Memory B cell (primary cell): ENCODE data around the gene KCNH6.

Source experiments
- ATAC-seq: fragments of 150-1000 bp; cut with Tn5 transposase; 2 replicates; pipeline ENCODE4 v1.10.0; 2021; ENCODE audit warnings: low read depth, mild to moderate bottlenecking, moderate library complexity
- DNase-seq, 2 donors: peaks; one replicate each; pipeline ENCODE4 v3.0.0; 2022; ENCODE audit warnings: low spot score in 2 of 2
- H3K27ac Mint-ChIP-seq: one replicate; pipeline ENCODE4 v1.8.0; 2022; ENCODE audit warnings: mild to moderate bottlenecking, moderate library complexity, mixed read lengths
- H3K27me3 Mint-ChIP-seq: one replicate; pipeline ENCODE4 v1.8.0; 2022; ENCODE audit warnings: mixed read lengths
- H3K36me3 Mint-ChIP-seq: one replicate; pipeline ENCODE4 v1.8.0; 2022; ENCODE audit warnings: mild to moderate bottlenecking, mixed read lengths
- H3K4me1 Mint-ChIP-seq: one replicate; pipeline ENCODE4 v1.8.0; 2022; ENCODE audit warnings: mixed read lengths
- H3K4me3 Mint-ChIP-seq: one replicate; pipeline ENCODE4 v1.8.0; 2022; ENCODE audit warnings: mild to moderate bottlenecking, moderate library complexity, mixed read lengths
- H3K9me3 Mint-ChIP-seq: one replicate; pipeline ENCODE4 v1.8.0; 2022; ENCODE audit warnings: mixed read lengths

The KCNH6 gene

DNA sequence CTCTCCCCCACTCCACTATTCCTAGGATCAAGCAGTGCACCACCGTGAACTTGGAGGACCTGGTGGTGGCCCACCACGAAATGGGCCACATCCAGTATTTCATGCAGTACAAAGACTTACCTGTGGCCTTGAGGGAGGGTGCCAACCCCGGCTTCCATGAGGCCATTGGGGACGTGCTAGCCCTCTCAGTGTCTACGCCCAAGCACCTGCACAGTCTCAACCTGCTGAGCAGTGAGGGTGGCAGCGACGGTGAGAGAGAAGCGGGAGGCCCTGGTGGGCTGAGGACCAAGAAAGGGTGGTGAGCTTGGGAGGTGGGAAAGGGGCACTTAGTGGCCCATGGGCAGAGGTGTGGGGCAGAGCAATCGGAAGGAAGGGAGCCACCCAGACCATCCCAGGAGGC lies 29.7 kb upstream of the KCNH6 start:
- no peaks in the 10 kb centered on the region for H3K27me3 Mint-ChIP-seq
- H3K4me3 Mint-ChIP-seq: no peak overlapping the region
- ATAC-seq (no peak), DNase-seq (no peak)
- H3K27ac Mint-ChIP-seq: no peak overlapping the region
- H3K9me3 Mint-ChIP-seq: no peaks in the 10 kb centered on the region
- H3K4me1 Mint-ChIP-seq: peaks cover 6% of the 10 kb centered on the region
- H3K36me3 Mint-ChIP-seq: no peaks in the 10 kb centered on the region

DNA sequence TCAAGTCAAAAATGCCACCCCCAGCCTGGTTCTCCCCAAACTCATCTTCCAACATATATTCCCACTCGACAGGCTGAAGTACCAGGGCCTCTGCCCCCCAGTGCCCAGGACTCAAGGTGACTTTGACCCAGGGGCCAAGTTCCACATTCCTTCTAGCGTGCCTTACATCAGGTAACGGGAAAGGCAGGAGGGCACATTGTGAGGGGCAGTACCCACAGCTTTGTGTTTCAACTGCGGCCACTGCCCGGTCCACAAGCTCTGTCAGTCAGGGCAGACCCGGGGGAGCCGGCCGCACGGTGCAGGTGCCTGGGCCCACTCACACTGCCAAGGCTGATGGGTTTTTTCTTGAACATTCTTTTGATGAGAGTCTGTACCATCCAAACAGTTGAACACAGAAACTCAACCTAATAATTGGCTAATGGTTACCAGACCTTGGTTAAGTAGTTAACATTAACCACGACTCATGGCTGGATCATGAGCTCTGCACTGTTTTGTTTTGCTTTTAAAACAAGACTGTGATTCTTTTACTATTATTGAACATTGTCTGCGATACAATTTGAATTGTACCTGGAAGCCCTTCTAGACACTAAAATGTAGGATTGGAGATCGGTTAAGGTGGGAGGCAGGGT lies 28.7 kb upstream of the KCNH6 start:
- Mint-ChIP-seq H3K4me3 (no peak overlapping the region), H3K27me3 (no peaks in the 10 kb centered on the region), H3K27ac (no peak overlapping the region), H3K9me3 (no peaks in the 10 kb centered on the region), H3K4me1 (no peaks in the 10 kb centered on the region), H3K36me3 (no peaks in the 10 kb centered on the region)
- ATAC-seq: no peak
- no peak for DNase-seq

DNA sequence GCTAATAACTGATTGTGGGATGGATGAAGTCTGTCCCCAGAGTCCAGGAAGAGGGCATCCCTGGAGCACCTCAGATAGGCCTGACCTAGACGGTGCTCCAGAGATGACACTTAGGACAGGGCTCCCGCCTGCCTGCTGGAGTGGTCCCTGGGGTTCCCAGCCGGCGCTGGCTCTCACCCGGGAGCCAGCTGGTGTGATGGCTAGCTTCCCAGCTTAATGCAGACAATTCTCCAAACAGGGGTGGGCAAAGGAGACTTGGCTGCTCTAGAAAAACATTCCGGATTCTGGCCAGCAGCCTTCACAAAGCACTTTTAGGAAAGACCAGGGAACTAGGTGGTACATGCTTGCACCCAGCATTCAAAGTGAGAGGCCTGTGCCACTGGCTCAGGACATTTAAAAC lies 27.7 kb upstream of the KCNH6 start:
- H3K27ac Mint-ChIP-seq: no peak overlapping the region
- no peak overlapping the region for H3K4me3 Mint-ChIP-seq
- no peaks in the 10 kb centered on the region for H3K4me1 Mint-ChIP-seq
- ATAC-seq (no peak), DNase-seq (no peak)
- peaks cover 1% of the 10 kb centered on the region for H3K27me3 Mint-ChIP-seq
- H3K9me3 Mint-ChIP-seq: no peaks in the 10 kb centered on the region
- no peaks in the 10 kb centered on the region for H3K36me3 Mint-ChIP-seq

DNA sequence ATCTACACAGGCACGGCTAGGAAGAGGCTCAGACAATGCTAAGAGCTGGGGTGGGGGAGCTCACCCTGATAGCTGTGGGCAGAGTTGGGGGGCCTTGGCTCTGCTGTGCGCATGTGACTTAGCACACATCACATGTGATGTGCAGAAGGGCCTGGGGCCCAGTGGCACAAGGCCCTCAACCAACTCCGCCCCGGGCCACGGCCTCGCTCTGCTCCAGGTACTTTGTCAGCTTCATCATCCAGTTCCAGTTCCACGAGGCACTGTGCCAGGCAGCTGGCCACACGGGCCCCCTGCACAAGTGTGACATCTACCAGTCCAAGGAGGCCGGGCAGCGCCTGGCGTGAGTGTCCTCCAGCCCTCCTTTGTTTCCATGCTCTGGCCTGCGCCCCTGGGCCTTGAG lies 27.0 kb upstream of the KCNH6 start:
- H3K27me3 Mint-ChIP-seq: peaks cover 7% of the 10 kb centered on the region
- H3K27ac Mint-ChIP-seq: no peak overlapping the region
- ATAC-seq: no peak
- H3K4me3 Mint-ChIP-seq: no peak overlapping the region
- no peaks in the 10 kb centered on the region for H3K9me3 Mint-ChIP-seq
- no peaks in the 10 kb centered on the region for H3K36me3 Mint-ChIP-seq
- no peaks in the 10 kb centered on the region for H3K4me1 Mint-ChIP-seq
- no peak for DNase-seq

DNA sequence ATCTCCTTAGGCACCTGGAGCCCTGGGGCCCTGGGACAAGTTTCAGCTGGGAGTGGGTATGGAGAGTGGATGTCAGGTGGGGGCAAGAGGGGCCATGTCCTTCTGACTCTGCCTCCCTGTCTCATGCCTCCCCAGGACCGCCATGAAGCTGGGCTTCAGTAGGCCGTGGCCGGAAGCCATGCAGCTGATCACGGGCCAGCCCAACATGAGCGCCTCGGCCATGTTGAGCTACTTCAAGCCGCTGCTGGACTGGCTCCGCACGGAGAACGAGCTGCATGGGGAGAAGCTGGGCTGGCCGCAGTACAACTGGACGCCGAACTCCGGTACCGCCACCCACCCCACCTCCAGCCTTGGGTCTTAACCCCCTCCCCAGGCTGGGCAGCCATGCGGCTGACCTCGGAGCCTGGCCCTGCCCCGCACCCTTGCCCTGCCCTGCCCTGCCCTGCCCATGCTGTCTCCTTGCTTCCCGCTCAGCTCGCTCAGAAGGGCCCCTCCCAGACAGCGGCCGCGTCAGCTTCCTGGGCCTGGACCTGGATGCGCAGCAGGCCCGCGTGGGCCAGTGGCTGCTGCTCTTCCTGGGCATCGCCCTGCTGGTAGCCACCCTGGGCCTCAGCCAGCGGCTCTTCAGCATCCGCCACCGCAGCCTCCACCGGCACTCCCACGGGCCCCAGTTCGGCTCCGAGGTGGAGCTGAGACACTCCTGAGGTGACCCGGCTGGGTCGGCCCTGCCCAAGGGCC lies 26.3 kb upstream of the KCNH6 start:
- no peak overlapping the region for H3K27ac Mint-ChIP-seq

DNA sequence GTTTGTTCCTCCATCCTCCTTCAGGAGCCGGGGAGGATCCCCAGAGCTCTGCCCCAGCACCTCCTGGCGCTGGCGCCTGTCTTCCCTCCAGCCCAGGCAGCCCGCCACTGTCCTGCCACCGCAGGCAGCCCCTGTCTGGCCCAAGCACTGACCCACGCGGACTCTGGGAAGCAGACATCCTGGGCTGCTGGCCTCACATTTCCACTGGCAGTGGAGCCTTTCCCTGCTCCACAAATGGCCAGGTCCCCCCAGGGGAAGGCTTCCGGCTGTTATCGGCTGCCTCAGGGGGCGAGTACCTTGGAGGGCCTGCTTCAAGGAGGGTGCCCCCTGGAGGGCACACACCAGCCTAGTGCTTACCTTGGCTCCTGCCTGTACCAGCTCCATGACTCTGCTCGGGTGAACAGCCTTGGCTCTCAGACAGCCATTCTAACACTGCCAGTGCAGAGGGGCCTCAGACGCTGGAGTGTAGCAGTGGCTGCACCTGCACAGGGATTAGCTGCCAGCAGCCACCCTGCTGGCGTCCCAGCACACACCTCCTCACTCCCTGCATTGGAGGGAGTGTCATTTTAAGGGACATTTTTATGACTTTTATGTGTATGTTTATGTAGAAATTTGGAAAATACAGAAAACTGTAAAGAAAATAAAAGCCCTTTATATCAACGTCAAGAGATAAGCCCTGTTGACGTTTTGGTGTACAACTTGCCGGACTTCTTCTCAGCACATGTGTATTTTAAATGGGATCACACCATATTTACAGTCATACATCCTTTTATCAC lies 25.3 kb upstream of the KCNH6 start:
- Mint-ChIP-seq H3K27me3 (peaks cover 15% of the 10 kb centered on the region), H3K4me3 (no peak overlapping the region), H3K27ac (no peak overlapping the region), H3K9me3 (no peaks in the 10 kb centered on the region), H3K36me3 (no peaks in the 10 kb centered on the region), H3K4me1 (no peaks in the 10 kb centered on the region)
- DNase-seq (no peak), ATAC-seq (peak; percentile 32)

More for the DNA sequence above, 26.3 kb upstream of the KCNH6 start:
- H3K9me3 Mint-ChIP-seq: no peaks in the 10 kb centered on the region
- DNase-seq (no peak), ATAC-seq (no peak)
- H3K4me1 Mint-ChIP-seq: no peaks in the 10 kb centered on the region
- H3K27me3 Mint-ChIP-seq: peaks cover 13% of the 10 kb centered on the region
- H3K4me3 Mint-ChIP-seq: no peak overlapping the region
- no peaks in the 10 kb centered on the region for H3K36me3 Mint-ChIP-seq

DNA sequence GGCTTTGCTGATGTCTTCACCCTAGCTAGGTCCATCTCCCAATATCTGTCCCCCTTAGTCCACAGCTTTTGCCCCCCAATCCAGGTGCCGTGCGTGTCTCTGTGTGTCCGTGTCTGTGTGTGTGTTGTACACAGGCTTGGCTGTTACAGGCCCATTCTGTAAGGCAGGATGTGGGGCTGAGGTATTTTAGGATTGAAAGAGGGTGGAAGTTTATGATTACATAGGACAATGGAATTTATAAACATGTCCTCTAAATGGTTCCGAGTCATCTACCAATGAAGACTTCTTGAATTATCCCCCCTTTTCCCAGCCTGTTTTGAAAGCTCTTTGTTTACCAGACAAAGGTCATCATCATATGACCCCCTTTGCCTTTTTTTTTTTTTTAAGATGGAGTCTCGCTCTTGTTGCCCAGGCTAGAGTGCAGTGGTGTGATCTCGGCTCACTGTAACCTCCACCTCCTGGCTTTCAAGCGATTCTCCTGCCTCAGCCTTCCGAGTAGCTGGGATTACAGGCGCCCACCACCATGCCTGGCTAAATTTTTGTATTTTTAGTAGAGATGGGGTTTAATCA lies 24.4 kb upstream of the KCNH6 start:
- ATAC-seq: no peak
- H3K27ac Mint-ChIP-seq: no peak overlapping the region

DNA sequence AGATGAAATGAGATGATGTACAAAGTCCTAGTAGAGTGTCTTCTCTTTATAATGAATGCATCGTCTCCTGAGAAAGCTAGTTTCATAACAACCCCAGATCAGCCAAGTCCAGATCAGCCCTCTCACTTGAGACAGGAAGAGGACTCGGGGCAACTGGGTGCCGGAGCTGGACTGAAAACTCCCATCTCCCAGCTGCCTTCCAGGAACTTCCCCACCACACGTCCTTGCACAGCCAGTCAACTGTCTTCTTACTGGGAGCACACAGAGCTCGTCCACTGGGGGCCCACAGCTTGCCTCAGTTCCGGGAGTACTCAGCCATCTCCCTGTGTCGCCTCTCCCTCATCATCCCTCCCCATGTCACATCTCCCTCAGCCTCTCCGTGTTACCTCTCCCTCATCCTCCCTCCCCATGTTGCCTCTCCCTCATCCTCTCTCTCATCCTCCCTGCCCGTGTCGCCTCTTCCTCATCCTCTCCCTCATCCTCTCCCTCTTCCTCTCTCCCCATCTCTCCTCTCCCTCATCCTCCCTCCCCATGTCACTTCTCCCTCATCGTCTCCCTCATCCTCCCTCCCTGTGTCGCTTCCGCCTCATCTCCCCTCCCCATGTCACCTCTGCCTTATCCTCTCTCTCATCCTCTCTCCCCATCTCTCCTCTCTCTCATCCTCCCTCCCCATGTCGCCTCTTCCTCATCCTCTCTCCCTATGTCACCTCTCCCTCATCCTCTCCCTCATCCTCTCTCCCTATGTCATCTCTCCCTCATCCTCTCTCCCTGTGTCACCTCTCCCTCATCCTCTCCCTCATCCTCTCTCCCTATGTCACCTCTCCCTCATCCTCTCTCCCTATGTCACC lies 22.4 kb upstream of the KCNH6 start:
- Mint-ChIP-seq H3K4me3 (no peak overlapping the region), H3K27ac (no peak overlapping the region), H3K9me3 (peaks cover 4% of the 10 kb centered on the region), H3K27me3 (peaks cover 27% of the 10 kb centered on the region), H3K36me3 (peaks cover 2% of the 10 kb centered on the region), H3K4me1 (no peaks in the 10 kb centered on the region)
- no peak for DNase-seq
- ATAC-seq: no peak

More for the DNA sequence above, 24.4 kb upstream of the KCNH6 start:
- Mint-ChIP-seq H3K36me3 (no peaks in the 10 kb centered on the region), H3K4me3 (no peak overlapping the region), H3K27me3 (peaks cover 17% of the 10 kb centered on the region), H3K4me1 (no peaks in the 10 kb centered on the region), H3K9me3 (no peaks in the 10 kb centered on the region)
- no peak for DNase-seq

DNA sequence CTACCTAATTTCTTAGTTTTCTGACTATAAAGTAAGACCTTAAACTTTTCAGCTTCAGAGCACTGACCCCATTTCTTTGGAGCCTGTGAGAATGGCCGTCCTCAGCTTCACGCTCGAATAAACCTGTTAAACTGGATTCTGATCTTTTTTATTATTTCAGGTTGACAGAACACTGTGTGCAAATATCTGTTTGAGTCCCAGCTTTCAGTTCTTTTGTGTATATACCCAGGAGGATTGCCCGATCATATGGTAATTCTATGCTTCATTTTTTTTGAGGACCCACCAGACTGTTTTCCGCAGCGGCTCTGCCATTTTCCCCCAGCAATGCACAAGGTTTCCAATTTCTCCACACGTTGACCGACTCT lies 19.8 kb upstream of the KCNH6 start:
- no peaks in the 10 kb centered on the region for H3K4me1 Mint-ChIP-seq
- DNase-seq (no peak), ATAC-seq (no peak)
- H3K27me3 Mint-ChIP-seq: peaks cover 33% of the 10 kb centered on the region
- no peak overlapping the region for H3K27ac Mint-ChIP-seq
- no peak overlapping the region for H3K4me3 Mint-ChIP-seq
- peaks cover 5% of the 10 kb centered on the region for H3K9me3 Mint-ChIP-seq
- peaks cover 2% of the 10 kb centered on the region for H3K36me3 Mint-ChIP-seq

DNA sequence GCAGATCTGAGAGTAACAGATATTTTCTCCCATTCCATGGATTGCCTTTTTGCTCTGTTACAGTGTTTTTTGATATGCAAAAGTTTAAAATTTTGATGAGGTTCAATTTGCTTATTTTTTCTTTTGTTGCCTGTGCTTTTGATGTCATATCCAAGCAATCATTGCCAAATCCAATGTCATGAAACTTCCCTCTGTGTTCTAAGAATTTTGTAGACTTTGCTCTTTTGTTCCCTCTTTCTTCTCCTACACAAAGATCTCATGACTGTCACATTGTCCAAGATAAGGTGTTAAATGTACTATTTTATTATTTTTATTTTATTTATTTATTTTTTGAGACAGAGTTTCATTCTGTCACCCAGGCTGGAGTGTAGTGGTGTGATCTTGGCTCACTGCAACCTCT lies 18.9 kb upstream of the KCNH6 start:
- Mint-ChIP-seq H3K9me3 (peaks cover 5% of the 10 kb centered on the region), H3K36me3 (peaks cover 2% of the 10 kb centered on the region), H3K27me3 (peaks cover 36% of the 10 kb centered on the region), H3K4me1 (no peaks in the 10 kb centered on the region), H3K27ac (no peak overlapping the region), H3K4me3 (no peak overlapping the region)
- ATAC-seq (no peak), DNase-seq (no peak)

DNA sequence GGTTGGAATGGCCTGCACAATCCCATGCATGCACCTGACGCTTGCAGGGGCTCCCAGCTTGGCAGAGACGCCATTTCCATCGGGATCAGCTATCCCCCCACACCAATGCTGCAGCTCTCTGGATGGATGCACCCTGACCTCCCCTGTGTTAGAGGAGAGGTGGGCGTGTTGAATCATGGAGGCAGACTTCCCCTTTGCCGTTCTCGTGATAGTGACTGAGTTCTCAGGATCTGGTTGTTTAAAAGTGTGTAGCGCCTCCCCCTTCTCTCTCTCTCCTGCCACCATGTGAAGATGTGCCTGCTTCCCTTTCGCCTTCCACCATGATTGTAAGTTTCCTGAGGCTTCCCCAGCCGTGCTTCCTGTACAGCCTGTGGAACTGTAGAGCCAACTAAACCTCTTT lies 17.8 kb upstream of the KCNH6 start:
- Mint-ChIP-seq H3K4me3 (no peak overlapping the region), H3K27ac (no peak overlapping the region), H3K27me3 (peaks cover 38% of the 10 kb centered on the region), H3K4me1 (no peaks in the 10 kb centered on the region), H3K9me3 (peaks cover 5% of the 10 kb centered on the region), H3K36me3 (peaks cover 2% of the 10 kb centered on the region)
- ATAC-seq: no peak
- no peak for DNase-seq

DNA sequence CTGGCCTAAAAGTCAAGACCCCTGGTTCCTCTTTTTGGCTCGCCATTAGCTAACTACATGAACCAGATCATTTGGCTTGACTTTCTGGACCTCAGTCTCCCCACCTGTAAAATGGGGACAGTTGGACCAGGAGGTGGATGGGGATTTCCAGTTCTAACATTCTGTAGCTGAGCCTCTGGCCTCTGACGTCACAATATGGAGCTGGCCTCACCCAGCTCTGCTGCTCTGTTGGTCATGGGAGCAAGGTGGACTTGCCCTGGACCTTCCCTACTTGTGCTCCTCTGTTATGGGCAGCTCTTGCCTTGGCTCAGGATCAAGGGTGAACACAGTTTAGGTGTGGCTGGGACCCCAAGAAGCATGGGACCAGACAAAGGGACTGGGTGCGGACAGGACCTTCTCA lies 16.5 kb upstream of the KCNH6 start:
- Mint-ChIP-seq H3K9me3 (peaks cover 5% of the 10 kb centered on the region), H3K4me1 (no peaks in the 10 kb centered on the region), H3K27me3 (peaks cover 27% of the 10 kb centered on the region), H3K27ac (no peak overlapping the region), H3K4me3 (no peak overlapping the region), H3K36me3 (peaks cover 2% of the 10 kb centered on the region)
- DNase-seq: no peak
- no peak for ATAC-seq

DNA sequence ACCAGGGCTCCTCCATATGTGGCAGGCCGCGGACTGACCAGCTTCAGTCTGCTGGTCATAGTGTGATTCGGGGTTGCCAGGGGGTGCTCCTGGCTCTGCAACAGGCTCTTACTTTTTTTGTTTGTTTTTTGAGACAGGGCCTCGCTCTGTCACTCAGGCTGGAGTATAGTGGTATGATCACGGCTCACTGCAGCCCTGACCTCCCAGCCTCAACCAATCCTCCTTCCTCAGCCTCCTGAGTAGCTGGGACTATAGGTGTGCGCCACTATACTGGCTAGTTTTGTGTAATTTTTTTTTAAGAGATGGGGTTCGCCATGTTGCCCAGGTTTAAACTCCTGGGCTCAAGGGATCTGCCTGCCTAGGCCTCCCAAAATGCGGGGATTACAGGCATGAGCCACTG lies 11.8 kb upstream of the KCNH6 start:
- Mint-ChIP-seq H3K9me3 (no peaks in the 10 kb centered on the region), H3K4me1 (peaks cover 5% of the 10 kb centered on the region), H3K4me3 (no peak overlapping the region), H3K27me3 (peaks cover 13% of the 10 kb centered on the region), H3K27ac (no peak overlapping the region), H3K36me3 (no peaks in the 10 kb centered on the region)
- ATAC-seq: no peak
- DNase-seq: no peak
